Measurements from ENCODE around the gene ETS1.
A peak's percentile ranks its signal among the peaks of the same experiment; 100 is the strongest.

The ETS1 gene

GRCh38 chr11:128487978-128488377, 99.4 kb downstream of the ETS1 start:
- TF ChIP-seq, protein P1, sequence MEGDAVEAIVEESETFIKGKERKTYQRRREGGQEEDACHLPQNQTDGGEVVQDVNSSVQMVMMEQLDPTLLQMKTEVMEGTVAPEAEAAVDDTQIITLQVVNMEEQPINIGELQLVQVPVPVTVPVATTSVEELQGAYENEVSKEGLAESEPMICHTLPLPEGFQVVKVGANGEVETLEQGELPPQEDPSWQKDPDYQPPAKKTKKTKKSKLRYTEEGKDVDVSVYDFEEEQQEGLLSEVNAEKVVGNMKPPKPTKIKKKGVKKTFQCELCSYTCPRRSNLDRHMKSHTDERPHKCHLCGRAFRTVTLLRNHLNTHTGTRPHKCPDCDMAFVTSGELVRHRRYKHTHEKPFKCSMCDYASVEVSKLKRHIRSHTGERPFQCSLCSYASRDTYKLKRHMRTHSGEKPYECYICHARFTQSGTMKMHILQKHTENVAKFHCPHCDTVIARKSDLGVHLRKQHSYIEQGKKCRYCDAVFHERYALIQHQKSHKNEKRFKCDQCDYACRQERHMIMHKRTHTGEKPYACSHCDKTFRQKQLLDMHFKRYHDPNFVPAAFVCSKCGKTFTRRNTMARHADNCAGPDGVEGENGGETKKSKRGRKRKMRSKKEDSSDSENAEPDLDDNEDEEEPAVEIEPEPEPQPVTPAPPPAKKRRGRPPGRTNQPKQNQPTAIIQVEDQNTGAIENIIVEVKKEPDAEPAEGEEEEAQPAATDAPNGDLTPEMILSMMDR (IDR thresholded peaks at IDR 0.05; ENCODE audit: low read length, missing control alignments), result no peak
- no peak for DNase-seq (ENCODE audit: low read depth)
- no peak overlapping the region for H3K4me3 ChIP-seq (replicated peaks; ENCODE audit: low read depth, low read length)

GRCh38 chr11:128484172-128484571, 103.2 kb downstream of the ETS1 start:
- no peak overlapping the region for H3K4me3 ChIP-seq (replicated peaks; ENCODE audit: low read depth, low read length)
- TF ChIP-seq, protein P1 (IDR thresholded peaks at IDR 0.05; ENCODE audit: low read length, missing control alignments), result no peak
- no peak for DNase-seq (ENCODE audit: low read depth)

DNA sequence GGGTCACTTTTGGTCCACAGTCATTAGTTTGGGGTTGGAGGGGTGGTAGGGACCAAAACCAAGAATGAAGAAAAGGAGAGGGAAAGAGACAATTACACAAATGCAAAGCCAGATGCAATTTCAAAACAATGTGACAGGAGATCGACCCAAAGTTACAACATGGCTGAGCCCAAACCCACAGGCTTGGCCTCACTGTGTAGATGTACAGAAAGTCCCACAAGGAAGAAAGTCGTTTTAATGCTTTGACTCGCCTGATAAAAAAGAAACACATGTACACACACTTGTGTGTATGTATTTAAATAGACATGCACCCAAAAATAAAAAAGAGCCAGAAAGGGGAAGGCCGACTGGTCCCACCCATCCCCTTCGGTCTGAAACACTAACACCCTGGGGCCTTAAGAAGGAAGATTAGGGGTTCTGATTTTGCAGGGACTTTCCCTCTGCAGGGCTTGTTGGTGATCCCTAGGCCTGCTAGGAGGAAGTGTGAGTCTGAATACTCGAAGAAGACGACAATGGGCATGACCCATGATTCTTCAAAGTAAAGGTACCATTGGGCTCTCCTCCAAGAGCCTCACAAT, 104.1 kb downstream of the ETS1 start:
- TF ChIP-seq, protein P1 (IDR thresholded peaks at IDR 0.05; ENCODE audit: low read length, missing control alignments), result no peak
- H3K4me3 ChIP-seq (replicated peaks; ENCODE audit: low read depth, low read length), result no peak overlapping the region
- no peak for DNase-seq (ENCODE audit: low read depth)

DNA sequence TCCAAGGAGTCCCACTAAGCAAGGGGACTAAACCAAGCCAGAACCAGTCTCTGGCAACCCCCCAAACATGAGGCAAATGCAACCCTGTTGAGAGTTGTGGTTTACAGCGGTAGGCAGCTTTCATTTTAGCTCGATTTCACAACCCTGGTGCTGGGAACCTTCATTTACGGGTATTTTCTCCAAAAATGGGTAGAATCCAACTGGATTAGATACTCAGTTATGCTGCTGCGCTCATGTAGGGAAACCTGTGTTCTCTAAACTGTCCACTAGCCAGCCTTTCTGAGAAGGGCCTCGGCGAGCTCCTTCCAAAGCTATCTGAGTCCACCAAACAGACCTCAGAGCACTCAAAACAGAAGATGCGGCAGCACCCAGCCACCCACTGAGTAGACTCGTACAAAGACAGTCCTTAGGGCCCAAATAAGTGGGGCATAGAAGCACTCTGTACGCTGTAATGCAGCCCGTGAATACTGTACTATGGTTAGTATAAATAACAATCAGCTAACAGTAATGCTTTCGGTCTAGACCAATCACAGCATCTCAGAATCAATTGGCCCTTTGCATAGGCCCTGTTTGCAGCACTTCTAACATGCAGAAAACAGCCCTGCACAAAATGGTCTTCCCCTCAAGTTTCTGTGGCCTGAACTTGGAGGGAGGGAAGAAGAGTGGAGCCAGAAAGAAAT, 104.7 kb downstream of the ETS1 start:
- no peak overlapping the region for H3K4me3 ChIP-seq (replicated peaks; ENCODE audit: low read depth, low read length)
- no peak for DNase-seq (ENCODE audit: low read depth)
- TF ChIP-seq, protein P1 (IDR thresholded peaks at IDR 0.05; ENCODE audit: low read length, missing control alignments), result no peak

GRCh38 chr11:128482092-128482491, 105.3 kb downstream of the ETS1 start:
- H3K4me3 ChIP-seq (replicated peaks; ENCODE audit: low read depth, low read length), result no peak overlapping the region
- no peak for DNase-seq (ENCODE audit: low read depth)
- TF ChIP-seq, protein P1 (IDR thresholded peaks at IDR 0.05; ENCODE audit: low read length, missing control alignments), result no peak

DNA sequence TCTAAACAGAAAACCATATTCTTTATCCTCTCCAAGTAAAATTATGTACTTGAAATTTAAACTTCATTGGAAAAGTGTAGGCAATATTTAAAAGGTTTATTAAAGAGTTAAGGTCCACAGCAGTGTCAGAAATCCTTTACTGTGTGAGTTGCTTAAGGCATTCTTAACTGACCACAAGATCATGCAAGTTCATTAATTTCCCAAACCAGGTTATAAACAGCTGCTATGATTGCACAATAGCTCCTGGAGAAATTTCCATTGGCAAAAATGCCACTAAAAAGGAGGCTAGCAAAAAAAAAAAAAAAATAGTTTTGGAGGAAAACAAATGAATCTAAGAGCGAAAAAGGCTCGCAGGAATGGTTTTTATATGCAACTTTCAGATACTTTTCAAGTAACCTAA, 106.2 kb downstream of the ETS1 start:
- peak; percentile 93 for DNase-seq (ENCODE audit: low read depth)
- TF ChIP-seq, protein P1 (IDR thresholded peaks at IDR 0.05; ENCODE audit: low read length, missing control alignments), result no peak

DNA sequence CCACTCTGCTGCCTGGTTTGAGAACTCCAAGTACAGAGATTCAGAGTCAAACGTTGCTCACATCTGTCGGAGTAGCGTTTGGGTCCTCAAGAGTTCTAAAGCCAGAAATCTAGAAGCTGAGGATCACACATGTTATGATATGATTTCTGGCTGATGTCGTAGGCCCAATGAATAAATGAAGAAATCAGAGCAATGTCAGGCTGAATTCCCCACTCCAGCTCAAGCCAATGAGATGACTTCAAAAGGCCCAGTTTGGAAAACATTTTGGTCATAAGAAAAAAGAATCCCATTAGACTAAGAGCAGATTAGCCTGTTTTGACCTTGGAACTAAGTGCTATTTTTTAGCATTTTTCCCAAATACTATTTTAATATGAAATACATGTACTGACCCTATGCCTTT, 106.7 kb downstream of the ETS1 start:
- TF ChIP-seq, protein P1 (IDR thresholded peaks at IDR 0.05; ENCODE audit: low read length, missing control alignments), result no peak
- no peak for DNase-seq (ENCODE audit: low read depth)
- no peak overlapping the region for H3K4me3 ChIP-seq (replicated peaks; ENCODE audit: low read depth, low read length)

More for the DNA sequence above, 106.2 kb downstream of the ETS1 start:
- no peak overlapping the region for H3K4me3 ChIP-seq (replicated peaks; ENCODE audit: low read depth, low read length)

Data from fibroblast of pulmonary artery (primary cell).